Measurements from ENCODE around the gene SYT12.

Gene SYT12

DNA sequence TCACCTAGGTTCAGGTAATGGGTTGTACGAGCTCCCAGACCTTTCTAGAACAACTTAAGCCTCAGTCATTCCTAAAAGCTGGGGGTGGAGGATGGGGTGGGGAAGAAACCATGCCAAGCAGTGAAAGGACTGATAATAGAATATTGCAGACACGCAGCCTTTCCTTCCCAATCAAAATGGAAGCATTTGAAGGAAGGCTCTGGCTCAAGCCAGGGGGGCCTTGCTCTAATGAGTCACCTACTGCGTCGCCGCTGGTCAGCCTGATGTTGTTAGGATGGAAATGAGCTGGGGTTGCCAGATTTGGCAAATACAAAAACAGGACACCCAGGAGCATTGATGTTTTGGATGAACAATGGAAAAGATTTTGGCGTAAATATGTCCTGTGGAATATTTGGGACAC lies 6.2 kb downstream of the SYT12 start:
- DNase-seq: no peak

DNA sequence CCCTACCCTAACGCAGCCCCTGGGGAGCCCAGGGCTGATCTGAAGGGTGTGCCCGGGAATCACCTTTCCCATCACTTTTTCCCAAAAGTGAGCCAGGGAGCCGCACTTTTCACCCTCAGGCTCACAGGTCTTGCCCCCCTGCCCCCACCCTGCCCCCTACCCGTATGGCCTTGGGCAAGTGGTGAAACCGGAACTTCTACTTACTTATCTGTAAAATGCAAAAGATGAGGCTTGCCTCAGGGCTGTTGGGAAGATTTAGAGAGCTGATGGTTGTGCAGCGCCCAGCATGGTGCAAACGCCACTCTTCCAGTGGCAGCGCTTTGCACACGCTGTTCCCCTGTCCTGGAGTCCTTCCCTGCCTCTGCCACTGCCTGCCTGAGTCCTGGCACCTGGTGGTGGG lies 8.0 kb downstream of the SYT12 start:
- DNase-seq: no peak

DNA sequence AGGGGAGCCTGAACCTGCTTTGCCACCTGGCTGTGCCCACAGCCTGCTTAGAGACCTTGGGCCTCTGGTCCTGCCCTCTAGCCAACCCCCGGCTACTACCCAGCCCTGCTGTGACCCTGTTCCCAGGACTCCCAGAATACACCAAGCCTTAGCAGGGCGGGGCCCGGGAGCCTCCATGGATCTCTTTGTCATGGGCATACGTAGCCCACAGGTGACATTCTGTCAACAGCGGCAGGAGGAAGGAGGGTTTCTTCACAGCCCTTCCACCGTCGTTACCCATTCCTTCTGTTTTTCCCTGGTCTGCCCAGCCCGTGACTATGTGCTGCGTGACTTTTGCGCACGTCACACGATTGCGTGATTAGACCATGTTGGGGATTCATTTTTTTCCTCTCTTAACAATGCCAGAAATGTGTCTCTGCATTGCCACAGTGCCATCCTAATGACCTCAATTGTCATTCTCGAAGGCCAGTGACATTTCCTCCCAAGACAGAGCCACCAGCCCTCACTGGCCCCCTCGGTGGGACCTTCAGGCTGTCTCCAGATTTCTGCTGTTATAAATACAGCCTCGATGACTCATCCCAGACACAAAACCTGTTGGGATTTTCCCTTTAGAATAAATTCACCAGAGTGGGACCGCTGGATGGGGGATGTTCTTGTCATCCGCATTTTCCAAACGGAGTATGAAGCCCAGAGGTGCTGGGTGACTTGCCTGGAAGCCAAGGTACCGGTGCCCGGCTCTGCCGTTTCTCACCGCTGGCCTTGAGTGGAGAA lies 9.0 kb downstream of the SYT12 start:
- no peak for DNase-seq

DNA sequence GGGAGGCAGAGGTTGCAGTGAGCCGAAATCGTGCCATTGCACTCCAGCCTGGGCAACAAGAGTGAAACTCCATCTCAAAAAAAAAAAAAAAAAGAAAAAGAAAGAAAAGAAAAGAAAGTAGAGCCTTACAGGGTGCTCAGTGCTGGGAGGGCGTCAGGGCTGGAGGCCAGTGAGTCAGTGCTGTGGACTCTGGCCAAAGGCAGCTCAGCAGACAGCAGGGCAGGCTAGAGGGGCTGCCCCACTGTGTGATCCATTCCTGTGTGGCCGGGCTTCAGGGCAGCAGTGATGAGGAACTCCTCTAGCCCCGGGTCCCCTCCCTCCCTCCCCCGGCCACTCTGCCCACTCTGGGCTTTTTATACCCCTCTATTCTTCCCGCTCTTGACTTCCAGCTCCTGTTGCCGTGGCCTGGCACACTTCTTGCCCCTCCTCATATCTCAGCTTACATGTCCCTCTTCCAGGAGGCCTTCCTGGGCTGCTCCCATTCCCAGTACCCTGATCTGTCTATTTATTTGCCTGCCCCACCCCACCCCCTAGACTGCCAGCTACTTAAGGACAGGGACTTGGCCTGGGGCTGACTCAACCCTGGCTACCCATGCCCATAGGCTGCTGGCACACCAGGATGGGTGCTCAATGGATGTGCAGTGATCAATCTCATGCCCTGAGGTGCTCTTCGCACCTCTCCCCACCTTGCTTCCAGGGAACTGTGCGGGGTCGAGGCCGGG lies 10.1 kb downstream of the SYT12 start:
- no peak for DNase-seq

DNA sequence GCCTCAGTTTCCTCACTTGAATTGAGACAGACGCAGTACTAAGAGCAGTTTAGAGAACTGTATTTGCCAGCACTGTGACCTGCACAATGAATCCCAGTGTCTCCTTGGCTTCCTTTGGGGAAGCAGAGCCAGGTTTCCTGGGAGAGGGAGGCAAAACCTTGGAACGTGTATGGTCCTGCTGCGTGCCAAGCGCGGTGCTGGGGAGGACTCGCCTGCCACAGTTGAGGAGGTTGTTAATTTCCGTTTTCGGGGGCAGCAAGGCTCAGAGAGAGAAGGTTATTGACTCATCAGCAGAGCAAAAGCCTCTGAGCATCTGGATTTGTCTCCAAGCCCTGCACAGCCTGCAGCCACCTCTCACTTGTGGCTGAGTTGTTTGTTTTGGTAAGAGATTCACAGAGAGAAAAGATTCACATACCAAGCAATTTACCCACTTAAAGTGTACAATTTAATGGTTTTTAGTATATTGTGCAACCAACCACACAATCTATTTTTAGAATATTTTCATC lies 10.8 kb downstream of the SYT12 start:
- DNase-seq: no peak

DNA sequence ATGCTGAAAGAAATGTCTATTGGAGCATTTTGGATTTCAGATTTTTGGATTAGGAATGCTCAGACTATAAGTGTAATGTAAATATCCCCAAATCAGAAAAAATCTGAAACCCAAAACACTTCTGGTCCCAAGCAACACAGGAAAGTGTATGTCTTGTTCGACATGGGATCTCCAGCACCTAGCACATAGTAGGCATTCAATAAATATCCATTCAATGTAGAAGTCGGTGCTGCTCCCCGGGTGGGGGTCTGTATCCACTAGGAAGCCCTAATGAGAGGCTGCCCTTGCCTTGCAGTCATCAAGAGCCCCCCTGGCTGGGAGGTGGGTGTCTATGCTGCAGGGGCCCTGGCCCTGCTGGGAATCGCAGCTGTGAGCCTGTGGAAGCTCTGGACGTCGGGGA lies 11.4 kb downstream of the SYT12 start:
- DNase-seq: no peak

DNA sequence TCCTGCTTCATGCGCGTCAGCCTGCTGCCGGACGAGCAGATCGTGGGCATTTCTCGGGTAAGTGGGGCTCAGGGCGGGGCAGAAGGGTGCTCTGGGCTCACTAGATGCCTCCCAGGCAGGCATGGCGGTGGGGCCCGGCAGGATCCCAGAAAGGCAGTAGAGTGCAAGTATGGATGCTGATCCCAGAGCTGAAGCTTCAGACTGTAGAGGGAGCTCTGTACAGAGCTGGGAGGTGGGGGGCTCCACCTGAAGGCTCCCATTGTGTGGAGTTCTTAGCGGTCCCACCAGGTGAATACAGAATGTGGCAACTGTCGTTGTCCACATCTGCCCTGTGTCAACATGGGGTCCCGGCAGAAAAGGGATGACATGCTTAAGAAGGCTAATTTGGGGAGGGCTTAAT lies 17.2 kb downstream of the SYT12 start:
- DNase-seq: no peak

DNA sequence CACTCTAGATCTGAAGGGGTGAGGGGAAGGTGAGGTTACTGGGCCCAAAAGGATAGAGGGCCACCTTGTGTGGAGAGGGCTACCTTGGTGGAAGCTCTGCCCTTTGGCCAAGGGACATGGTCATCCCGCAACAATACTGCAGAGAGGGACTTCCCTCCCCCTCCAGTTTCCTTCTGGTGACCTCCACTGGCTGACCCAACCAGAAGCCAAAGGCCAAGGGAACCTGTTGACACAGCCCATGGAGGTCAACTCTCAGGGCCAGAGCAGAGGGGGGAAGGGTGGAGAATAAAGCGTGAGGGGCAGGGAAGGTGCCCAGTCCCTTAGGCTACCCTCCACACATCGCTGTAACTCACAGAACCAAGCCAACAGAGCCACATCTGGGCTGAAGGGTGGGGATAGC lies 18.7 kb downstream of the SYT12 start:
- no peak for DNase-seq

DNA sequence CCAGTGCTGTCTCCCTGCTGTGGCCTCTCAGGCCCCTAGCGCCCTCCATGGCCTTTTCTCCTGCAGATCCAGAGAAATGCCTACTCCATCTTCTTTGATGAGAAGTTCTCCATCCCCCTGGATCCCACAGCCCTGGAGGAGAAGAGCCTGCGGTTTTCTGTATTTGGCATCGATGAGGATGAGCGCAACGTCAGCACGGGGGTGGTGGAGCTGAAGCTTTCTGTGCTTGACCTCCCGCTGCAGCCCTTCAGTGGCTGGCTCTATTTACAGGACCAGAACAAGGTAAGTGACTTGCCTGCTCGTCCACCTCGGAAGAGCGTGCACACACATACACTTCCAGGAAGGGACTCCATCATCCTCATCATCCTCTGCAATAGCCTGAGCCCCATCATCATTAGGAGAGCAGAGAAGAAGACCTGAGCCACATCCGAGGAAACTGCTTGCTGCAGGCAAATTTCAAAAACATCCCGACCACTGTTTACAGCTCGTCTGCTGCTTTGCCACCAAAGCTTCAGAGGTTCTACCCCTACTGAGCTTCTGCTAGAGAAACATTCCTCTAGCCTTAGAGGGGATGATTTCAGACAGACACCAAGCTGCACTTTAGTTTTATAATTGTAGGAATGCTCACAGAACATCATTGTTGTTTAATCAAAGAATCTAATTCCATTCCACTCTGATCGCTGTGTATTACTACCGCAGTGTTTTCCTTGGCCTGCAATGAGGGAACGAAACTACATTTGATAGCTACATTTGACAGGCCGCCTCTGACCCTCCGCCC lies 20.8 kb downstream of the SYT12 start:
- DNase-seq: no peak

DNA sequence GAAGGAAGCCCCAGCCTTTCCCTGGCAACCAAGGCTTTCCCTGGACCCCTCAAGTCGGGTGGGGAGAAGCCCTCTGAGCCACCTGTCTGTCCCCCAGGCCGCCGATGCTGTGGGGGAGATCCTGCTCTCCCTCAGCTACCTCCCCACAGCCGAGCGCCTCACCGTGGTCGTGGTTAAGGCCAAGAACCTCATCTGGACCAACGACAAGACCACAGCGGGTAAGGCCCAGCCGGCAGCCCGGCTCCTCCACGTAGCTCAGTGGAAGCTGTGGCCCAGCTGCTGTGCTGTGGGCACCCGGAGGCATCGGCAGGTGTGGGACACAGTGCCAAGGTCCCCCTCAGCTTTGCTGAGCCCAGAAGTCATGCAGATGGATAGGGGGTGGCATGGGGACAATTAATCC lies 21.6 kb downstream of the SYT12 start:
- DNase-seq: no peak

DNA sequence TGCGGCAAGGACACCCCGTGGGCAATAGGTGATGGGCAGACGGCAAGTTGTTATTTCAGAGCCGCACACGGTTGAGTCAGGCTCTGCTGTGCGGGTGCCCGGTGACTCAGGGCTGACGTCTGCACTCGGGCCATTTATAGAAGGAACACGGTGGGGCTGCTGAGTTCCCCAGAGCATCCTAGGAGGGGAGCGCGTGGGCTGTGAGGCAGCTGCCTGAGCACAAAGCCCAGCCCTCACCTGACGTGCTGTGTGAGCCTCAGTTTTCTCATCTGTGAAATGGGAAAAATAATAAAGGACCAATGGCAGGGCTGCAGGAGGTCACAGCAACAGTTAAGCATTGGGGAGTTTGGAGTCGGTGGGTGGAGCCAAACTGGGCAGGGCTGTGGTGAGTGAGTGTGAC lies 22.4 kb downstream of the SYT12 start:
- no peak for DNase-seq

DNA sequence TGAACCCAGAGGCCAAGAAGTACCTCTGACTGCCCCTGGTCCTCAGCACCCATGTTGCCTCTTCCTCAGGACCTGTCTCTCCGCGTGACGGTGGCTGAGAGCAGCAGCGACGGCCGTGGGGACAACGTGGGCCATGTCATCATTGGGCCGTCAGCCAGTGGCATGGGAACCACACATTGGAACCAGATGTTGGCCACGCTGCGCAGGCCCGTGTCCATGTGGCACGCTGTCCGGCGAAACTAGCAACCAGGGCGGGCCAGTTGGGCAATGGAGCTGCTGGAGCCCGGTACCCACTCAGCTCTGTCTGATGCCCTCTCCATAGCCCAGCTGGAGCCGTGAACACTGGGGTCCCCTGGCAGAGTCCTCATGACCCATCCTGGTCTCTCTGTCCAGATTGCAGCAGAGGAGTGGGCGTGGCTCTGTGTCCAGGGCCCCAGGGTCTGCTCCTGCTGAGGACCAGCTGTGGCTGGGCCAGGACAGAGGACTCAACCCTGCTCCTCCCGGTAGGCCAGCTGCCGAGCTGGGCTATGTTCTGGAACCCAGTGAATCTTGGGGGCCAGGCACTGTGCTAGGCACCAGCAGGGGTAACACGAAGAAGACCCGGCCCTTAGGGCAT lies 25.7 kb downstream of the SYT12 start:
- no peak for DNase-seq

DNA sequence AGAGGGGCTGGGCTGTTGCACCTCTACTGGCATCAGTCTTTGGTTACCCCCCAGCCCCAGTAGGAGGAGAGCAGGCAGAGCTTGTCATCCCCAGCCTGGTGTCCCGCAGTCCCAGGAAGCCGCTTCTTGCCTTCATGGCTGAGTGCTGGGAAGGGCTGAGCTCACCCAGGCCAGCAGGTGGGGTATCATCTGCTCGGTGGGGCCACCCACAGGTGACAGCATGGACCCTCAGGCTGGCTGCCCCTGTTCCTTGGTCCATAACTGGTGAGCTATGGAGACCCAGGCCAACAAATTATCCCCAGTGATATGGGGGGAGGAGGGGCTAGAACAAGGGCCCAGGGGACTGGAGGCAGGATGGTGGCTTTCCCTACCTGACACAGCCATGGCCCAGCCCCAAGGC lies 27.2 kb downstream of the SYT12 start:
- no peak for DNase-seq

DNA sequence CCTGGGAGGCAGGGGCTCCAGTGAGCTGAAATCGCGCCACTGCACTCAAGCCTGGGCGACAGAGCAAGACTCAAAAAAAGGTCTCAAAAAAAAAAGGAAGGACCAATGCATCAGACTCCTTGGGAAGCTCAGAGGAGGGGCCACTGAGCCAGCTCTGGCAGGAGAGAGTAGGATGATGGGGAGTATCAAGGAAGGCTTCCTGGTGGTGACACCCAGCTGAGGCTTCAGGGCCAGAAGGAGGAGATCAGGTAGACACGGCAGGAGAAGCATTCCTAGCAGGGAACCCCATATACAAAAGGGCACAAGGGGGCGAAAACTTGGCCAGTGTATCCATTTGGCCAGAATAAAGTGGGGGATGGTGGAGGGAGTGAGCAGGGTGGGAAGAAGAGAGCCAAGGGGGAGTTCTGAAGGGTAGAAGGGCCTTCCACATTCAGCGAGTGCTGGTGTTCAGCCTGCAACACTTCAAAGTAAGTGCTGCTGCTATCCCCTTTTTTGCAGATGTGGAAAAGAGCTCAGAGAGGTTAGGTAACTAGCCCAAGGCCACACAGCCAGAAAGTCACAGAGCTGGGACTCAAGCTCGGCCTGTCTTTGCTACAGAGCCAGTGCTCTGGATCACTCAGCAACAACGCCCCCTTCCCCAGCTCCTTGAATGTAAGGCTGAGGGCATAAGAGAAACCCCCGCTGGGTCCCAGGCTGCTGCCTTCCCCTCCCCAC lies 28.4 kb downstream of the SYT12 start:
- no peak for DNase-seq

DNA sequence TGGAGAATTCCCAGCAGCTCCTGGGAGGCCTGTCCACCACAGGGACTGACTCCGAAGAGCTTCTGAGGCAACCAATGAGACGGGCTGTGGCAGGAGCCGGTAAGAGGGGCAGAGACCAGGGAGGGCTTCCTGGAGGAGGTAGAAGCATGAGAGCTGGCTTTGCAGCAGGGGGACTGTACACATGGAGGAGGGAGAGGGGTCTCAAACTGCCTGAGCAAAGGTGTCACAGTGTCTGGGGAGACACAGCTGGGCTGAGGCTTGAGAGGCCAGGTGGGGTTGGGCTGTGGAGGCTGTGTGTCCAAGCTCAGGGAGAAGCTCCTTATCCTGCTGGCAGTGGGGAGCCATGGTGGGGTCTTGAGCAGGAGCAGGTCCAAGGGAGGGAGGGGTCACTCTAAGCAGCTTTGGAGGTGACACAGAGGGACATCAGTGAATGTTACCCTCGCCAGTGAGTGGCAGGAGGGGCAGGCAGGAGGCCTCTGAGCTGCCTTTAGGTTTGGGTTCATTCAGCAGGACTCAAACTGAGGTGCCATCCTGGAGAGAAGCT lies 29.1 kb downstream of the SYT12 start:
- no peak for DNase-seq

DNA sequence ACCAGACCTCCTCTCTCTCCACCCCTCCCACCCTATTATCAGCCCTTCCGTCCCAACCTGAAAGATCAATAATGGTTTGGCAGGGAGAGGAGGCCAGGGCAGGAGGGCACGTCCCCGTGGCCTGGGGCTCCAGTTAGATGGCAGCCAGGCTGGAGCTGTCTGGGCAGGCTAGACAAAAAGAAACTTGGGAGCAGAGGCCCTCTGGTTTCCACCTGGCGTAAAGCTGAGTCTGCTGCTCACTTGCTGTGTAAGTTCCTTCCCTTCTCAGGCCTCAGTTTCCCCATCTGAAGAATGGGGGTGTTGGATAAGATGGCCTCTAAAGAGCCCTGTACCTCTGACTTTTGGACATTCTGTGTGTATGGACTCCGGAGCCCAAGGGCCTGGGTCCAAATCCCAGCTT lies 30.0 kb downstream of the SYT12 start:
- DNase-seq: no peak

DNA sequence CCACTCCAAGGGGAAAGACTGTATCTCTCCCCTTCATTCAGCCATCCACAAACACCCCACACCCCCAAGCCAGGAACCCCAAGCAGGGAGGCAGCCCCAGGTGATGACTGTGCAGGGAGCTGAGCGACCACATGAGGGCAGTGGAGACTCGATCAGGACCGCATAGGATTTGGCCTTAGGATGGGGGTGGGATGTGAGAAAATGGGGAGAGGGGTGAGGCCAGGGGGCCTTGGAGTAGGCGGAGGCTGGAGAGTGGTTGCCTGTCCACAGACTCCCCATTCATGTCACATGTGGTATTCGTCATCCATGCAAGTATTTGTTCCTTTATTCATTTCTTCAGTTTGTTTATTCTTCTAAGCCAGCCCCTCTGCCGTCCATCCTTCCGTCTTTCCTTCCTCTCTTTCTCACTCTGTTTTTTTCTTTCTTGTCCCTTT lies 31.0 kb downstream of the SYT12 start:
- peak; percentile 68 to 70 for DNase-seq

DNA sequence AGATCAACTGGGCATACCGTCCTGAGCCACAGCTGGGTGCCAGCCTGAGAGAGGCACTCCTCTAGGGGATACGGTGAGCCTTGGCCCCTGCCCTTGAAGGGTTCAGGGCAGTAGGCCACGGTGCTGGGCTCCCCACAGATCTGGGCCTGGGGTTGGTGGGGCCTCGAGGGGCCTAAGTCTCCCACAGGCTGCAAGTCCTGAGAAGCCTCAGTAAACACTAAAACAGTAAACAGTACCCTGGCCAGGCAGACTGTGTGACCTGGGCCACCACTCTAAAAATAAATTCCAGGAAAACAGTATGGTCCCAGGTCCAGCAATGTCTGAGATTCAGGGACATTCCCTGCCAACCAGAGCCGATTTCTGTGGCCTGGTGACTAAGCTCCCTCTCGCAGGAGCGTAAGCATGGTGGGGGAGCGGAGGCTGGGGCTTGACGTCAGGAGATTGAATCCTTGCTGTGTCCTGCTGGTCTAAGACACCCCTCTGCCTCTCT lies 31.5 kb downstream of the SYT12 start:
- no peak for DNase-seq

DNA sequence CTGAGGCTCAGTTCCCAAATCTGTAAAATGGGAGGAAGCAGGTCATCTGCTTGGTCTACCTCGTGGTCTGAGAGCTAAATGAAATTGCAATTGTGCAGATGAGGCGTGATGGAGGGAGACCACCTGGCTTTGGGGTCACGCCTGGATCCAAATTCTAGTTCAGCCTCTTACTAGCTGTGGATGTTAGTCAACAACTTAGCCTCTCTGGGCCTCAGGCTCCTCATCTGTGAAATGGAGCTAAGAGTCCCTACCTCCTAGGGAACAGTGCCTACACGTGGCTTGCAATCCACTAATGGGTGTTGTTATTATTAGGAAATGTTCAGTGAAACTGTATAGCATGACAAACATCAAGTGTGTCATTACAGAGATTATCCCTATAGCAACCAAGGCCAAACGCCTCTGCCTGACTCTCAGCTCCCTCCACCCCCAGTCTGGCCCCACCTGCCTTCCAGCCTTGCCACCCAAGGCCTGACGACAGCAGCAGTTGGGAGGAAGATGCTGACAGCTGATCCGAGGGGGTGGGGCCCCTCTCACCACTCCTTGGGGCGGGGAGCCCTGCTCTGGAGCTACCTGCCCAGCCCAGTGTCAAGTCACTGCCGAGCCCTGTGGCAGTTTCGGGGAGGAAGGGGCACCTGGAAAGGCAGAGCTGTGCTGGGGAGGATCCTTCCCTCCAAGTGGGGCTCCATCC lies 32.0 kb downstream of the SYT12 start:
- peak; percentile 42 to 50 for DNase-seq

DNA sequence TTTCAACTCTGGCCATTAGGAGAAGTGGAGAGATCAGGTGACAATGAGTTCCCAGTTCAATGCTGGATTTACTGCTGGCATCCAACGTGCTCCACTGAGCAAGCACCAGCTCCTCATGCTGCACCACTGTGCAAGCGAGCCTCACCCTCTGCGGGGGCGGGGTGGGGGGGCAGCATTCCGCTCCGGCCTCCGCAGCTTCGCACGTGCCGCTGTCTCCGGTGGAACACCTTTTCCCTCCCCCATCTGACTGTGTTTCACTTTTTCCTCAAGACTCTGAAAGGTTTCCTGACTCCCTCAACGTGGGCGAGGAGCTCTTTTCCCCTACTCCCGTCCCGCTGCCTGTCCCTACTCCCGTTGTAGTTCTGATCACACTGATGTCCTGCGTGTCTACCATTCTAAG lies 32.9 kb downstream of the SYT12 start:
- no peak for DNase-seq
